Measurements from ENCODE around the gene AGTRAP. TPM values are rescaled to one million over a fixed set of nuclear protein-coding genes. Genes with fewer than 3 reads are reported as not detected.

The AGTRAP gene
- total RNA-seq, 1 donor from 2014 or later, result 2.4 TPM

DNA sequence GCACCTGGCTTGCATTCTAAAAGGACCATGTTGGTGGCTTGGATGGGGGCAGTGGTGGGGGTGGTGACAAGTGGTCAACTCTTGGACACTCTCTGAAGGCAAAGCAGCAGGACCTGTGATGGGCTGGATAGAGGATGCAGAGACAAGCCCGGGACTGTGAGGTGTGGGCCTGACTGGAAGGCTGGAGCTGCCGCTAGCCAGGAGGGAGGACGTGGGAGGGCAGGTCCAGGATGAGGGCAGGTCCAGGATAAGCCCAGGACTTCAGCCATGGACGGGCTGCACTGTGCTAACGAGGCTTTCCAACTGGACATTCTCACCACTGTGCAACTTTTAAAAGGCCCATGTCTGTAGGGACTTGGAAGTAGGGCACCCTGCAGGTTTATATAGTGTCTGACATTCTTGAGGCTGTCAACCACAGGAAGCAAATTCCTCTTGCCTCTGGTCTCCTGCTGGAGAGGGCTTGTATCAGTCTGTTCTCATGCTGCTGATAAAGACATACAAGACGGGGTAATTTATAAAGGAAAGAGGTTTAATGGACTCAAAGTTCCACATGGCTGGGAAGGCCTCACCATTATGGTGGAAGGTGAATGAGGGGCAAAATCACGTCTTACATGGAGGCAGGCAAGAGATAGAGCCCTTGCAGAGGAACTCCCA, 17.7 kb downstream of the AGTRAP start:
- no peak for FAIRE-seq

DNA sequence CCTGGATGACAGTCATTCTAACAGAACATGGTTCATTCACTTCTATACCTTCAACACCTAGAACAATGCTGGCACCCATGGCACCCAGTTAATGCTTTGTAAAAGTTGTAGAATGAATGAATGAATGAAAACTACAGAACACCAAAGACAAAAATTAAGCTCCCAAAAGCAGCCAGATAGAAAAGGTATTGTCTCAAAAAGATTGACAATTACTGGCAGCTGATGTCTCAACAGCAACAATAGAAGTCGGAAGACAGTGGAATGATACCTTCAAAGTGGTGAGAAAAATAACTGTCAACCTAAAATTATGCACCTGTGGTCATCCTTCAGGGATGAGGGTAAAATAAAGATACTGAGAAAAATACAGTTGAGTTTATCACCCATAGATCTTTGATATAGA, 21.1 kb downstream of the AGTRAP start:
- no peak for DNase-seq (ENCODE audit: low spot score in 2 of 2)
- no peak for FAIRE-seq

More for the DNA sequence above, 17.7 kb downstream of the AGTRAP start:
- no peak for DNase-seq (ENCODE audit: low spot score in 2 of 2)

DNA sequence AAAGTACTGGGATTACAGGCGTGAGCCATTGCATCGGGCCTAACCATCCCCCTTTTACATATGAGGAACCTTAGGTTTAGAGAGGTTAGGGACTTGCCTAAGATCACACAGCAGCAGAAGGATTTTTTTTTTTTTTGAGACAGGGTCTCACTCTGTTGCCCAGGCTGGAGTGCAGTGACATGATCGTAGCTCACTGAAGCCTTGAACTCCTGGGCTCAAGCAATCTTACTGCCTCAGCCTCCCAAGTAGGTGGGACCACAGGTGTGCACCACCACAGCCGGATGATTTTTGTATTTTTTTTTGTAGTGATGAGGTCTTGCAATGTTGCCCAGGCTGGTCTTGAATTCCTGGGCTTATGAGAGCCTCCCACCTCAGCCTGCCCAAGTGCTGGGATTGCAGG, 23.9 kb downstream of the AGTRAP start:
- FAIRE-seq (no peak), DNase-seq (ENCODE audit: low spot score in 2 of 2) (no peak)

DNA sequence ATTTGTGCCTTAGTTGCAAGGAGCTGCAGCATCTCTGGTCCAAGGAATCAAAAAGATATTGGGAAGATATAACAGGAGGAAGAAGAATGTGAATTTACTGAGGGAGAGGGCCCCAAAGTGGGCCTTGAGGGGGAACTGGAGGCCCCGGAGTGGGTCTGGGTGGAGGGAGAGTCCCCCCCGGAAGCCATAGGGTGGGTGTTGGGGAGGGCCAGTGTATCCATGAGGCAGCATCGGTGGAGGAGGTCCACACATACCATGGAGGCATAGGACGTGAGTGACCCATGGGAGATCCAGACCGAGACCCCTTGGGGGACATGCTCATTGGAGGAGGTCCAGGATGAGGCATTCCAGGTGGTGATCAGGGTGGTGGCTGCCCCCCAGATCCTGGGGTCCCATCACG, 25.3 kb downstream of the AGTRAP start:
- no peak for FAIRE-seq
- no peak for DNase-seq (ENCODE audit: low spot score in 2 of 2)

DNA sequence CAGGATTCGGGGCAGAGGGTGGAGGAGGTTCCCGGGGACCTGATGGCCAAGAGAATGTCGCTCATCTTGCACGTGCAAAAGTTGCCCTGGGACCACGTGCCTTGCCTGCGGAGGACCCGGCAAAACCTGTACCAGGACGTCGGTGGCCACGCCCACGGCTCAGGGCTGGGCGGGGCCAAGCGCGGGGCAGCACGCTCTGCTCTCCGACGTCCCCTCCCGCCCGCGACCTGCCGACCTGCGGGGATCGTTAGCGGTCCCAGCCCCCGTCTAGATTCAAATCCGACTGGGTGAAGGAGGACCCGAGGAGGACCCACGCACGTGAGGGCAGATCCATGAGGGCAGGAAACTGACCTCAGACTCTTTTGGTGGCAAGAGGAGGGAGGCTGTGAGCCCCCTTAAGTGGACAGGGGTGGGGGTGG, 26.1 kb downstream of the AGTRAP start, which contains the start of gene C1orf167:
Gene C1orf167 (plus strand): TSS at position 206 of the 419 bp plus-strand sequence. CDS start 2,208 bp downstream, outside the sequence.
- FAIRE-seq (no peak), DNase-seq (ENCODE audit: low spot score in 2 of 2) (no peak)

DNA sequence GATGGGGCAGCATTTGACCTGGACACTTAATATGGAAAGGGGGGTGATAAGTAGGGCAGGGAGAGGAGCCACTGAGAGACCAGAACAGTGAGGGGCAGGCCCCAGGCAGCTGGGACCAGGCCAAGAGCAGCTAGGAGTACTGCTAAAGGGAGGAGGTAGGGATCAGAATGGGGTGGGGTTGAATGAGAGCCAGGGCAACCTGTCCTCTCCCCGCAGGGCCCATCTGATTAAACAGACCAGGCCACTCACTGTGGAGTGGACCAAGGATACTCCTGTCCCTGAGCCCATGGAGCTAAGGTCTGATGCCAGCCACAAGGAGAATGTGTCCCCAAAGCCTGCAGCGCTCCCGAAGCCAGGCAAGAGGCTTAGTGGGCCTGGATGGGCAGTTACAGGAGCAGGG, 28.2 kb downstream of the AGTRAP start:
- FAIRE-seq (no peak), DNase-seq (ENCODE audit: low spot score in 2 of 2) (no peak)

DNA sequence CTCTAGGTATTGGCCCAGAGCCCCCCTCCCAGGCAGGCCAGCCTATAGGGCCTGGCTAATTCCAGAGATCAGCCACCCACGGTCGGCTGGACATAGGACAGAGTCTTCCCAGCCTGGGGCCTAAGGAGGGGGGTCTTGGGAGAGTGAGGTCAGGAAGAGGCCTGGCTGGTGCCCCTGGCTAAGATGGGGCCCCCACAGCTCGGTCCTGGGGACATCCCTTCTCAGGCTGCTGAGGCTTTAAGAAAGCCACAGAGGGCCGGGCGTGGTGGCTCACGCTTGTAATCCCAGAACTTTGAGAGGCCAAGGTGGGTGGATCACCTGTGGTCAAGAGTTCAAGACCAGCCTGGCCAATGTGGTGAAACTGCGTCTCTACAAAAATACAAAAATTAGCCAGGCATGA, 28.6 kb downstream of the AGTRAP start:
- DNase-seq (ENCODE audit: low spot score in 2 of 2) (no peak), FAIRE-seq (no peak)

DNA sequence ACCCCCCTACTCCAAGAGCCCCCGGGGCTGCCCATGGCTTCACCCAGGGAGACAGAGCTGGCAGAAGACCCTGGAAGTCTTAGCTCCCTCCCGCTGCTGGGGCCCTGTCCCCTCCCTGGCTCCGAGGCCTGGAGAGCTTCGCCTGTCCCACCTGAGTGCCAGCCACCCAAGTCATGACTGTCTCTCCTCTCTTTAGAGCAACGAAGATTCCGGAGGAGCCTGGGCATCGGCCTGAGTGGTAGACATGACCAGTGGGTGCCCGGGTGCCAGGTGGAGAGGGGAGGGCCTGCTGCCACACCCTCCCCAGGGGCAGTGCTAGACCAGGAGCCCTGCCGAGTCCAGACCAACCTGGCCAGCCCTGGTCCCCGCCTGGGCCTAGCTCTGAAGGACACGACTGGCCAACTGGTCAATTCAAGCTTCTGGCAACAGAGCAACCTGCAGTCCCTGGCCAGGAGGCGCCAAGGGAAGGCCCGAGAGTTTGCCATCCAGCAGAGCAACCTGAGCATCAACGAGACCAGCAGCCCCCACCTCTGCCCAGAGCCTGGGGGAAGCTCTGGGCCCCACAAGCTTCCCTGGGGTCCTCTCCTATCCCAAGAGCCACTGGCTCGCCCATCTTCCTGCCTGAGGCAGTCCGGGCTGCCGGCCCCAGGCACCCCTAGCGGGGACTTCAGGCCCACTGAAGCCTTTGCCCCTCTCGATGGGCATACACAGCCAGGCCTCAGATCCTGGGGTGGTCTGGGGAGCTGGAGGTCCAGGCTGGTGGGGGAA, 29.9 kb downstream of the AGTRAP start:
- DNase-seq (ENCODE audit: low spot score in 2 of 2) (no peak), FAIRE-seq (no peak)

DNA sequence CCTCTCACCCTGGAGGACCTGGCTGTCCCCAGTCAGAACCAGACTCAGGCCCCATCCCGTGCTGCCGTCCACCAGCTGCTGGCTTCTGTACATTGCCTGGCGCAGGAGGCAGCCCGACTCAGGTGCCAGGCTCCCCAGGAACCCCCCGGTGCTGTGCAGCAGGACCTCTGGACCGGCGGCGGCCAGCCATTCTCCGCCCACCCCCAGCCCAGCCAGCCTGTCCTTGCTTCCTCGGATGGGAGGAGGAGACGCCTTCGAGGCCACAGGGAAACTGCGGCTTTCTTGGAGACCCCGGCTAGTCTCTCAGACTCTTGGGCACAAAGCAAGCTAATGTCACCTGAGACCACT, 30.5 kb downstream of the AGTRAP start:
- no peak for FAIRE-seq
- DNase-seq (ENCODE audit: low spot score in 2 of 2), result no peak

DNA sequence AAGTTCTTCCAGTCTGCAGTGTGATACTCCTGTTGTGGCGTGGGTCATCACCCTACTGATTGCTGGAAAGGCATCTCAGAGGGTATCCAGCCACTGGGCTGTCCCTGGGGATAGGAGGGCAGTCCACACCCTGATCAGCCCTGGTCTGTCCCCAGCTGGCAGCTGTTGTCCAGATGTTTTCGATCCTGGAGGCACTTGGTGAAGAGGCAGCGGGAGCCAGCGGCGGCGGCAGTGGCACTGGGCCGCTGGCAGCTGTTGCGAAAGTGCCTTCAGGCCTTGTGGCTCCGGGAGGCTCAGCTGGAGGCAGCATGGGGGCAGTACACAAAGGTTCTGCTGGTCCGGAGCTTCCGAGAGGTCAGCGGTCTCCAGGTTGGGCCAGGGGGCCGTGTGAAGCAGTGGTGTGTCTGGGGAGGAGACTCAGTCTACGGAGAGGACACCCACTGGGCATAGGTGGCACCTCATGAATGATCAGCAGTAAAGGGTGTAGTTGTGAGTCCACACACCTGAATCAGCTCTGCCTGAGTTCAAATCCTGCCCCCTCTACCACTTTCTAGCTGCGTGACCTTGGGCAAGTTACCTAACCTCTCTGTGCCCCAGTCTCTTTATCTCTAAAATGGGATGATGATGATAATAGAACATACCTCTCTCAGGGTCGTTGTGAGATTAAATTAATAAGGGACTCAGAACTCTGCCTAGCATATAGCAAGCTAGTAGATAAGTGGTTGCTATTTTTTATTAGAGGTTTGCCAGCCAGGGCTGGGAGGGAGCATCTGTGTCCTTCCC, 32.2 kb downstream of the AGTRAP start:
- no peak for FAIRE-seq
- no peak for DNase-seq (ENCODE audit: low spot score in 2 of 2)

DNA sequence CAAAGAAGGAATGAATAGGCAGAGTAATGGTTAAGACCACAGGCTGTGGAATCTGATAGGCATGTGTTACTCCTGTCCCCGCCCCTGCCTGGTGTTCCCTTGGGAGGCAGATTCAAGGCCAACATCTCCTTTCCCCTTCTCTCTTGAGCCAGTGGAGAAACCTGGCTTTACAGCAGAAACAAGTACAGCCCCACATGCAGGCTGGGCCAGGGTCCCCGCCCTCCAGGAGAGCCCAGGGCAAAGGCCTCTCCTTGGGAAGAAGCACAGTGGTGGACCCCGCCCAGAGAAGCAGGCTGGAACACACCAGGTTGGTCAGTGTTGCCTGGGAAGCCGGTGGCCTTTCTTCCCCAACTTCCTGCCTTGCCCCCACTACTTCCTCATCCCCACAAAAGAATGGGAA, 32.9 kb downstream of the AGTRAP start:
- no peak for FAIRE-seq
- no peak for DNase-seq (ENCODE audit: low spot score in 2 of 2)

DNA sequence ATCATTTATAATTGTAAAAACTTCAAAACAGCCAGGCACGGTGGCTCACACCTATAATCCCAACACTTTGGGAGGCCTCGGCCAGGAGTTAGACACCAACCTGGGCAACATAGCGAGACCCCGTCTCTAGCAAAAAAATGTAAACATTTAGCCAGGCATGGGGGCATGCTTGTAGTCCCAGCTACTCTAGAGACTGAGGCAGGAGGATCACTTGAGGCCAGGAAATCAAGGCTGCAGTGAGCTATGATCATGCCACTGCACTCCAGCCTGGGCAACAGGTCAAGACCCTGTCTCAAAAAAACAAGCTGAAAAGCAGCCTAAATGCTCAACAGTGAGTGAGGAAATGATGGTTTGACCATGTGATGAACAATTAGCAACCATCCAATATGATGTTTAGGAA, 33.3 kb downstream of the AGTRAP start:
- DNase-seq (ENCODE audit: low spot score in 2 of 2) (no peak), FAIRE-seq (no peak)

DNA sequence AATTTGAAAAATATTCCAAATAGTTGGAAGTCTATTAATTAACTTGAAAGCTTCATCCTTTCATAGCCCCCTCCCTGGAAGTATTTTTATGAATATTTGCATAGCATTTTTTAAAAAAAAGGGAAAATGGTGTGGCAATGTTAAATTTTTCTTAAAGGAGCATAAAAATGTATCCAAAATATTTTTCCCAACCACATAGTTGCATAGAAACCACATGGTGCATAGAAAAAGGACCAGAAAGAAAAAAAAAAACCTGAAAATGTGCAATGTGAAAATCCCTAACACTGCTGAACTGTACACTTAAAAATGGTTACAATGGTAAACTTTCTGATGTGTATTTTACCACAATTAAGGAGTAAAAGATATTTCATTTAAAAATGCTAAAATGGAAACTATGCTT, 34.1 kb downstream of the AGTRAP start:
- no peak for FAIRE-seq

DNA sequence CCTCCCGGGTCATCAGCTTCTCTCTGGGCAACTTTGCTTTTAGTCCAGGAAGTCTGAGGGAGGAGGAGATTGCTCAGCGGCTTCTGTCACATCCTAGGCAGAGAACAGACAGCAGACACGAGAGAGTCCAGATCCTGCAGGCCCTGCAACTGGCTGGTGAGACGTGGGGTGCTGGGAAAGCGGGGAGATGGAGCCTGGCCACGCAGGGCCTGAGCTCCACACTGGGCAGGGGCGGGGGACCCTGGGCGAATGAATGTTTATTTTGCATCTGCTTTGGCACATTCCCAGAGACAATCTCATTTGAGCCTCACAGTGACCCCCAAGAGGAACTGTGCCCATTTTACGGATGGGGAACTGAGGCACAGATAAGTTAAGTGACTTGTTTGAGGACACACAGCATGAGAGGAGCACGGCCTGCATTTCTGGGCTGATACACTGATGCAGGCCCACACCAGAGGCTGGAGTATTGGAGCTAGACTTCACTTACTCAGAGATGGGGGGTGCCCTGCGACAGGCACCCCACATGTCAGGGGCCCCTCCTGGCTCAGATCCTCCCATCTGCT, 35.6 kb downstream of the AGTRAP start:
- FAIRE-seq (no peak), DNase-seq (ENCODE audit: low spot score in 2 of 2) (no peak)

More for the DNA sequence above, 34.1 kb downstream of the AGTRAP start:
- no peak for DNase-seq (ENCODE audit: low spot score in 2 of 2)

DNA sequence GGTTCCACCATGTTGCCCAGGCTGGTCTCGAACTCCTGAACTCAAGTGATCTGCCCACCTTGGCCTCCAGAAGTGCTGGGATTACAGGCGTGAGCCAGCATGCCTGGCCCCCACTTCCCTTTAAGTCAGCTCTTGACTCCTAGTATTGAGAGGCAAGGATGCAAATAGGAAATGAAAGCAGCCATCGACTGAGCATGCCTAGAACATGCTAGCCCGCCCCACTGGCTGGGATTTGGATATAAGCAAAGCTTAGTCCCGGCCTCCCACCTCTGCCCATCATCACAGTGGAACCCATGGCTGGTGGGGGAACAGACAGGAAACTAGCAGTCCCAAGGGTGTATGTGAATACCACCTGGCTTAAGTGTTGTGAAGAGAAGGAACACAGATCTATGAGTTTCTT, 36.5 kb downstream of the AGTRAP start:
- DNase-seq (ENCODE audit: low spot score in 2 of 2) (no peak), FAIRE-seq (no peak)

DNA sequence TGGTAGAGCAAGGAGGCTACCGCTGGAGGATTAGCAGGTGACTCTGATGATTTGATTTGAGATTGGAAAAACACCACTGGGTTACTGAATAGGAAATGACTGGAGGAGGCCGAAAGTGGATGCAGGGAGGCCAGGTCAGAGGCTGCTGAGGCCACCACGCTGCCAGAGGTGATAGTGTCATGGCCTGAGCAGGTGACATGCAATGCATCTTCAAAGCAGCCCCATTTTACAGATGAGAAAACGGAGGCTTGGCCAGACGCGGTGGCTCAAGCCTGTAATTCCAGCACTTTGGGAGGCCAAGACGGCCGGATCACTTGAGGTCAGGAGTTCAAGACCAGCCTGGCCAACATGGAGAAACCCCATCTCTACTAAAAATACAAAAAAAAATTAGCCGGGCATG, 38.8 kb downstream of the AGTRAP start:
- FAIRE-seq, result no peak
- DNase-seq (ENCODE audit: low spot score in 2 of 2), result no peak

DNA sequence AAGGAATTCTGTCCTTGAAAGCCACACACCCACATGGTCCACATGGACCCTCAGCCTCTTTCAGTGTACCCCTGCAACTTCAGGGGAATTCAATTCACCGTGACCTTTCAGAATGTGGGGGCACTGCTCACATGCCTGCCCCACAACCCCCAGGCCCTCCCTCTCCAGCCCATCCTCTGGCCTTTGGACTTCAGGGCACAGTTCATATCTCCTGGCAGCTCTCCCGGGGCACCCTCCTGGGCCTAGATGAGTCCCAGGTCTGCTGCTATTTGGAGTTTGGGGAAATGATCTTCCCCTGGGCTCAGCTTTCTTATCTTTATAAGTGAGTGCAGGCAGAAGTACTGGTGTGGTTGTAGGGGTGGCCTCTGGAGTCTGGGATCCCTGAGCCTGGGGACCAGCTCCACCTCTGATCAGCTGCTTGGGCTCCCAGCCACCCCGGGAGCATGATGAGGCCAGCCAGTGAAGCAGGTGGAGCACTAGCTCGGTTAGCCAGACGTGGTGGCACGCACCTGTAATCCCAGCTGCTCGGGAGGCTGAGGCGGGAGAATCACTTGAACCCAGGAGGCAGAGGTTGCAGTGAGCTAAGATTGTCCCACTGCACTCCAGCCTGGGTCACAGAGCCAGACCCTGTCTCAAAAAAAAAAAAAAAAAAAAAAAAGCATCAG, 41.9 kb downstream of the AGTRAP start:
- no peak for DNase-seq (ENCODE audit: low spot score in 2 of 2)
- no peak for FAIRE-seq

DNA sequence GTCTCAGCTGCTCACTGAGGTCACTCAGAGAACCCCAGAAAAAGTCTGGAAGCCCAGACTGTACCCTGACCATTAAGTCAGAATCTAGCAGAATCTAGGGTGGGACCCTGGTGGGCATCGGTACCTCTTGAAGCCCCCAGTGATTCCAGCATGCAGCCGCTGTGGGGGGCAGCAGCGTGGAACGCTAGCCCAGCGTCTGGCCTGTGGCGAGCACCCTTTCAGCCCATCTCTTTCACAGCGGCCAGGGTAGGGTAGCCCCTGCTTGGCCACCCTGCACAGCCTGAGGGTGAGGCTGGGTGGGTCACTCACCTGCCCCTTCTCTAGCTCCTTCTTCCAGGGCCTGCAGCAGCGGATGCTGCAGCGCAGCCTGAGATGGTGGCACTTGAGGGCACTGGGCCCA, 42.4 kb downstream of the AGTRAP start:
- no peak for FAIRE-seq

DNA sequence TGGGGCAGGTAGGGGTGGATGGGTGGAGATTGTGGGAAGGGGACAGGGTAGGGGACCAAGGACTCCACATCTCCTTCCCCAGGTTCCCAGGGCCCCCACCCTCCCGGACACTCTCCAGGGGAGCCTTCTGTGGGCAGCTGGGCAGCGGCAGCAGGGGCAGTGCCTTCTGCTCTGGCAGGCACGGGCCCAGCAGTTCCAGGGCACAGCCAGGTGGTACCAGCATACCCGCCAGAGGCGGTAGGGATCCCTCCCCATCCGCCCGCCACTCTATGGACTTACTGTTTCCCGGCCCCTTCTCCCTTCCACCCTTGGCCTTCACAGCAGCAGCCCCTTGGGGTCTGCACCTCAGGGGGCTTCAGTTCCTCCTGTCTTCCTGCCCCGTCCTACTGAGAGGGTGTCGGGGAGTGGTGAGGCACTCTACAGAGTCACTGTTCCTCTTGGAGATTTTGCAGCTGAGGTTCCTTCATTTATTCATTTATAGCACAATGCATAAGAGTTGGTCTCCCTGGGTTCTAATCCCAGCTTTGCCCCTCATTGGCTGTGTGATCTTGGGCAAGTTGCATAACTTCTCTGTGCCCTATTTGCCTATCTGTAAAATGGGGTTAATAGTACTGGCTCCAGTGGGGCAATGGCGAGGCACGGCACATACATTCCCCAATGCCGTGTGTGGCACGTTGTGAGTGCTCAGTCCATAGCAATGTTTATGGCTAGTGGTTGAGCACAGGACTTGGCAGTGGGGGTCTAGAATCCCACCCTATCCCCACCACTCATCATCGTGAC, 43.1 kb downstream of the AGTRAP start:
- no peak for FAIRE-seq

More for the DNA sequence above, 42.4 kb downstream of the AGTRAP start:
- no peak for DNase-seq (ENCODE audit: low spot score in 2 of 2)

More for the DNA sequence above, 43.1 kb downstream of the AGTRAP start:
- no peak for DNase-seq (ENCODE audit: low spot score in 2 of 2)
